ENCODE measurements around the gene GRAMD1B. TPM values are rescaled to one million over a fixed set of nuclear protein-coding genes. Genes with fewer than 3 reads are reported as not detected.
A peak's percentile ranks its signal among the peaks of the same experiment; 100 is the strongest.

GRAMD1B gene
- total RNA-seq, 4 donors from 2014 or later = 1.8 to 4.0 (median 3.0) TPM

- WGBS, 2 donors (ENCODE audit: low coverage in 1 of 2) = 58 to 74% methylated on average over 4 to 12 of the region's 16 CpGs
- H3K27ac ChIP-seq = no peak overlapping the region
- H3K4me3 ChIP-seq = no peak overlapping the region
- no peak for ATAC-seq
- no peaks in the 10 kb centered on the region for H3K9me3 ChIP-seq
- H3K36me3 ChIP-seq = no peaks in the 10 kb centered on the region
- TF ChIP-seq POLR2AphosphoS5 (IDR thresholded peaks at IDR 0.05) = no peak
- no peak for TF ChIP-seq POLR2A (IDR thresholded peaks at IDR 0.05)
- no peak for TF ChIP-seq CTCF (IDR thresholded peaks at IDR 0.05)
- no peak for TF ChIP-seq EP300 (IDR thresholded peaks at IDR 0.05)
- peaks cover 7% of the 10 kb centered on the region for H3K27me3 ChIP-seq
- no peaks in the 10 kb centered on the region for H3K4me1 ChIP-seq
Measured at GRCh38 chr11:123549926-123550917, 120.2 kb downstream of the GRAMD1B start.

GRCh38 chr11:123551079-123551478, 121.0 kb downstream of the GRAMD1B start:
- ATAC-seq = no peak
- TF ChIP-seq CTCF (IDR thresholded peaks at IDR 0.05) = no peak
- TF ChIP-seq POLR2AphosphoS5 (IDR thresholded peaks at IDR 0.05) = no peak
- TF ChIP-seq EP300 (IDR thresholded peaks at IDR 0.05) = no peak
- TF ChIP-seq POLR2A (IDR thresholded peaks at IDR 0.05) = no peak
- 72 to 90% methylated on average over 4 to 5 of the region's 6 CpGs for WGBS, 2 donors (ENCODE audit: low coverage in 1 of 2)
- H3K36me3 ChIP-seq = no peaks in the 10 kb centered on the region
- peaks cover 14% of the 10 kb centered on the region for H3K27me3 ChIP-seq
- H3K4me1 ChIP-seq = no peaks in the 10 kb centered on the region
- H3K9me3 ChIP-seq = no peaks in the 10 kb centered on the region
- no peak overlapping the region for H3K4me3 ChIP-seq
- no peak overlapping the region for H3K27ac ChIP-seq

- no peak for TF ChIP-seq EP300 (IDR thresholded peaks at IDR 0.05)
- WGBS, 2 donors (ENCODE audit: low coverage in 1 of 2) = 85 to 91% methylated on average over 6 to 7 of the region's 7 CpGs
- peaks cover 0 to 24% (median 0%) of the 10 kb centered on the region in 3 donors for H3K4me1 ChIP-seq
Measured at GRCh38 chr11:123556633-123557032, 126.6 kb downstream of the GRAMD1B start.

GRCh38 chr11:123558536-123559315, 128.7 kb downstream of the GRAMD1B start:
- 84 to 85% methylated on average over 4 to 12 of the region's 12 CpGs for WGBS, 2 donors (ENCODE audit: low coverage in 1 of 2)
- H3K9me3 ChIP-seq = no peaks in the 10 kb centered on the region
- TF ChIP-seq EP300 (IDR thresholded peaks at IDR 0.05) (no peak), CTCF (IDR thresholded peaks at IDR 0.05) (no peak), POLR2AphosphoS5 (IDR thresholded peaks at IDR 0.05) (no peak), POLR2A (IDR thresholded peaks at IDR 0.05) (no peak)
- H3K4me3 ChIP-seq = no peak overlapping the region
- no peak for ATAC-seq
- no peak overlapping the region for H3K27ac ChIP-seq
- peaks cover 0 to 33% (median 0%) of the 10 kb centered on the region in 3 donors for H3K4me1 ChIP-seq
- no peaks in the 10 kb centered on the region for H3K36me3 ChIP-seq
- H3K27me3 ChIP-seq = peaks cover 19% of the 10 kb centered on the region

More at GRCh38 chr11:123556633-123557032, 126.6 kb downstream of the GRAMD1B start:
- peaks cover 19% of the 10 kb centered on the region for H3K27me3 ChIP-seq
- no peak overlapping the region for H3K4me3 ChIP-seq
- H3K9me3 ChIP-seq = no peaks in the 10 kb centered on the region
- H3K27ac ChIP-seq = no peak overlapping the region
- no peaks in the 10 kb centered on the region for H3K36me3 ChIP-seq
- ATAC-seq = no peak

- Histone ChIP-seq H3K4me3 (peak overlapping the region; percentile 0 to 45), H3K9me3 (no peaks in the 10 kb centered on the region), H3K27ac (peak overlapping the region in 2 of 4 donors; percentile 53 to 66), H3K27me3 (peaks cover 18% of the 10 kb centered on the region), H3K36me3 (no peaks in the 10 kb centered on the region), H3K4me1 (peaks cover 0 to 33% (median 0%) of the 10 kb centered on the region in 3 donors)
- ATAC-seq = no peak
- WGBS, 2 donors (ENCODE audit: low coverage in 1 of 2) = 6 to 24% methylated on average over 6 to 9 of the region's 13 CpGs
- TF ChIP-seq CTCF (IDR thresholded peaks at IDR 0.05) (peak in 1 of 4 experiments; percentile 7), POLR2AphosphoS5 (IDR thresholded peaks at IDR 0.05) (no peak)
Measured at GRCh38 chr11:123559523-123559955, 129.5 kb downstream of the GRAMD1B start.
